ENCODE results near the gene LRIG1.

Gene LRIG1

DNA sequence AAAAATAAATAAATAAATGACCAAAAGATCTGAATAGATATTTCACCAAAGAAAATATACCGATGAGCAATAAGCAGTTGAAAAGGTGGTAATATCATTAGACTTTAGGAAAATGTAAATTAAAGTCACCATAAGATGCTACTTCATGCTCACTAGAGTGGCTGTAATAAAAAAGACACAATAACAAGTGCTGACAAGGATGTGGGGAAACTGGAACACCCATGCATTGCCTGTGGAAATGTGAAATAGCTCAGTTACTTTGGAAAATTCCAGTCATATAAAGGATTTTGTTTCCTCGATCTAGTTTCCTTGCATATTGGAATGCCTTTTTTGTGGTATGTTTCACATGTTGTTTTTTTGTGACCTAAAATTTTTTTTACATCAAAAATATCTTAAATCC, 36.0 kb upstream of the LRIG1 start:
- ChIA-PET CTCF (interaction anchor here (1.2 kb wide), 1 partner anchor 16 kb away, joined by 4 read pairs; no protein-coding TSS in a partner anchor), POLR2A (no interaction called here)
- TF ChIP-seq, protein P1, sequence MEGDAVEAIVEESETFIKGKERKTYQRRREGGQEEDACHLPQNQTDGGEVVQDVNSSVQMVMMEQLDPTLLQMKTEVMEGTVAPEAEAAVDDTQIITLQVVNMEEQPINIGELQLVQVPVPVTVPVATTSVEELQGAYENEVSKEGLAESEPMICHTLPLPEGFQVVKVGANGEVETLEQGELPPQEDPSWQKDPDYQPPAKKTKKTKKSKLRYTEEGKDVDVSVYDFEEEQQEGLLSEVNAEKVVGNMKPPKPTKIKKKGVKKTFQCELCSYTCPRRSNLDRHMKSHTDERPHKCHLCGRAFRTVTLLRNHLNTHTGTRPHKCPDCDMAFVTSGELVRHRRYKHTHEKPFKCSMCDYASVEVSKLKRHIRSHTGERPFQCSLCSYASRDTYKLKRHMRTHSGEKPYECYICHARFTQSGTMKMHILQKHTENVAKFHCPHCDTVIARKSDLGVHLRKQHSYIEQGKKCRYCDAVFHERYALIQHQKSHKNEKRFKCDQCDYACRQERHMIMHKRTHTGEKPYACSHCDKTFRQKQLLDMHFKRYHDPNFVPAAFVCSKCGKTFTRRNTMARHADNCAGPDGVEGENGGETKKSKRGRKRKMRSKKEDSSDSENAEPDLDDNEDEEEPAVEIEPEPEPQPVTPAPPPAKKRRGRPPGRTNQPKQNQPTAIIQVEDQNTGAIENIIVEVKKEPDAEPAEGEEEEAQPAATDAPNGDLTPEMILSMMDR (IDR thresholded peaks at IDR 0.05; ENCODE audit: control extremely low read depth, extremely low read depth, low read depth, missing control alignments), result no peak
- DNase-seq (ENCODE audit: extremely low spot score), result no peak

DNA sequence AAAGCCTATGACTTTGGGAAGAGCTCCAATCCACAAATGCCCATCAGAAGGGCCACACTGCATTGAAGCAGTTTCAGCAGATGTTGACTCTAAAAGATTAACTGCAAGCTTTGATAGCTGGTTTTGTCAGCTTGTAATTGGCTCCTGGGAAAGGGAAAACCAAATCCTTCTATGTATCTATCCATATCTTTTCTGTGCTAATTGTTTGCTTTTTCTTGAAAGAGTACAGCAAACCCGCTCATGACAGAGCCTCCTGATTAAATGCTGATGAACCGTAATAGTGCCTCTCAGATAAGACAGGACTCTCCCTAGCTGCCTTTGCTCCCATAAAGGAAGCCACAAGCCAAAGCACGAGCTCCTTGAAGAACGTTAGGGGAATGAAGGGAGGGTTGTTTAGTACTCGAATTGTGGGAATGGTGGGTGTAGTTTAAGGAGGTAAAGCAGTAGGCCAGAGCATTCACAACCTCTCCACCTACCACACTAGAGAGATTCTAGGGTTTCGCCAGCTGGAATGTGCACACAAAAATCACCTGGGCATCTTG, 33.6 kb upstream of the LRIG1 start:
- TF ChIP-seq, protein P1 (IDR thresholded peaks at IDR 0.05; ENCODE audit: control extremely low read depth, extremely low read depth, low read depth, missing control alignments), result no peak
- CTCF ChIA-PET, result interaction anchor here (1.6 to 2.3 kb wide), 2 partner anchors 8 to 18 kb away, joined by 4 to 7 read pairs; no protein-coding TSS in a partner anchor

DNA sequence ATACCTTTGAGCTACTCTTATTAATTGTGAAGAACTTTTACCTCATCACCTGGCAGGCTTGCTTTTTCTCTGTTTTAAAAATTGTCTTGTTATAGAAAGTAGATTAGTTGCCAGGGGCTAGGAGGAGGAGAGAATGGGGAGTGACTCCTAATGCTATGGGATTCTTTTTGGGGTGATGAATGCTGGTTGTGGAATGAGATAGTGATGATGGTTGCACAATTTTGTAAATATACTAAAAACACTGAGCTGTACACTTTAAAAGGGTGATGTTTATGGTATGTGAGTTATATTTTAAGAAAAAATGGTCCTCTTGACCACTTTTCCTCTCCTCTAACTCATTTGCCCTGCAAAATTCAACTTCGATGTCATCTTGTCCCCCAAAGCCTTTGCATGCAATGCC, 31.8 kb upstream of the LRIG1 start:
- TF ChIP-seq, protein P1 (IDR thresholded peaks at IDR 0.05; ENCODE audit: control extremely low read depth, extremely low read depth, low read depth, missing control alignments), result no peak
- DNase-seq (ENCODE audit: extremely low spot score), result no peak
- CTCF ChIA-PET, result interaction anchor here (1.3 kb wide), 1 partner anchor 12 kb away, joined by 3 read pairs; no protein-coding TSS in a partner anchor
- POLR2A ChIA-PET, result no interaction called here

More for the DNA sequence above, 33.6 kb upstream of the LRIG1 start:
- POLR2A ChIA-PET, result no interaction called here
- DNase-seq (ENCODE audit: extremely low spot score), result no peak

DNA sequence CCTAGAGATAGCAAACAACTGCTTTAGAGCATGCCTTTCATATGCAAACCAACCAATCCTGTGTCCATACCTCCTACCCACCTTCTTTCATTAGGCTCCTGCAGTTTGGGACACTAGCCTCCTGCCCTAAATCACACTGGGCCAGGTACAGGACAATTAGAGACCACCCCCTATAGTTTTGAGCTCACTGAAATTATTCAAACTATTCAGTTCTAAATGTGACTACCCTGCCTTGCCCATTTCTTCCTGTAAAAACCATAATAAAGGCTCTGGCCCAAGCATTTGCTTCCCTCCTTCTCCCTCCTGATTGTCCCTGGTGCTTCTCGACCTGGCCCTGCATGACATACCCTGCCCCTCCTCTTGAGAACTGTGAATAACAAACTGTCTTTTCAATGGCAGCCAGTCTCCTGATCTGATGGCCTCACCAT, 31.4 kb upstream of the LRIG1 start:
- ChIA-PET POLR2A (no interaction called here), CTCF (interaction anchor here (1.3 kb wide), 1 partner anchor 11 kb away, joined by 3 read pairs; no protein-coding TSS in a partner anchor)
- TF ChIP-seq, protein P1 (IDR thresholded peaks at IDR 0.05; ENCODE audit: control extremely low read depth, extremely low read depth, low read depth, missing control alignments), result no peak
- no peak for DNase-seq (ENCODE audit: extremely low spot score)

DNA sequence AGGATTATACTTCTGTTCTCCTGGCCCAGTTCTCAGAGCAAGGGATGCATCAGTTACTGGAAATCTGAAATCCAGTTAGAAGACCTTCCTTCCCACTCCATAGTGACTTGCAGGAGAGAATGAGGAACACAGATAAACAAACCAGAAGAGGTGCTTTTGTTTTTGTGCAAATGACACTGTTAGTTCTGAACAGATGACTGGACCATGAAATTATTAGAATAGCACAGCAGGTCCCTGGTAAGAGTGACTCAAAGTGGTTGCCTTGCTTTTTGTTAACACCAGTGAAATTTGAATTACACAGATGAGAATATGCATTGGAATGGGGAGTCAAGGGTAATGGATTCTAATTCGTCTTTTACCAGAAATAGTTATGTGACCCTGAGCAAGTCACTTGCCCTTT, 30.4 kb upstream of the LRIG1 start:
- ChIA-PET CTCF (no interaction called here), POLR2A (no interaction called here)
- no peak for DNase-seq (ENCODE audit: extremely low spot score)
- TF ChIP-seq, protein P1 (IDR thresholded peaks at IDR 0.05; ENCODE audit: control extremely low read depth, extremely low read depth, low read depth, missing control alignments), result no peak

DNA sequence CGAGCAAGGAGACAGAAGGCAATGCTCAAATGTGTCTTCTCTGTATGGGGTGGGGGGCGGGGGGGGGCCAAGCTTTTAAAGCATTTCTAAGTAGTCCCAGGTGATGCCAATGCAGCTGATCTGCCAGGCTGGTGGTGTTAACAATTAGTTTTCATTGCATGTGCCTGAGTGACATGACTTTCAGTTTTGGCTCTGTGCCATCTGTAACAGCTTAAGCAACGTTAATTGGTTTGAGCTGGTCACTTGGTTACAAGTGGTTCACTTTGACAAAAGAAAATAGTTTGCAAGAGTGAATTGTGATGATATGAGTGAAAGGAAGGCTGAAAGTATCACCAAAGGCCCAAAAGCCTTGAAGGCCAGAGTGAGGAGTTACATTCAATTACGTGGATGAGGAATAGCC, 26.4 kb upstream of the LRIG1 start:
- DNase-seq (ENCODE audit: extremely low spot score), result no peak
- ChIA-PET CTCF (no interaction called here), POLR2A (no interaction called here)

More for the DNA sequence above, 26.4 kb upstream of the LRIG1 start:
- TF ChIP-seq, protein P1 (IDR thresholded peaks at IDR 0.05; ENCODE audit: control extremely low read depth, extremely low read depth, low read depth, missing control alignments), result no peak

Measured in GM10248 (cell line).